GM18517 (cell line): ENCODE data around the gene PTPRG.

ENCODE experiments used
- ATAC-seq: cut with Tn5 transposase; IDR thresholded peaks from one replicate; pipeline ENCODE4 v1.9.1; 2021; ENCODE audit warnings: mild to moderate bottlenecking, moderate library complexity; ENCODE audit not compliant: unreplicated experiment

The PTPRG gene

GRCh38 chr3:61616586-61616985 is 55.2 kb downstream of the PTPRG start:
- no peak for ATAC-seq

- no peak for ATAC-seq
Observed at GRCh38 chr3:61617041-61617440, 55.7 kb downstream of the PTPRG start.

- ATAC-seq = no peak
Observed at GRCh38 chr3:61617651-61618050, 56.3 kb downstream of the PTPRG start.

- ATAC-seq = no peak
Observed at GRCh38 chr3:61618231-61618630, 56.9 kb downstream of the PTPRG start.

- ATAC-seq = no peak
Observed at GRCh38 chr3:61618871-61619270, 57.5 kb downstream of the PTPRG start.

GRCh38 chr3:61620073-61620472 is 58.7 kb downstream of the PTPRG start:
- no peak for ATAC-seq

- no peak for ATAC-seq
Observed at GRCh38 chr3:61624300-61624699, 62.9 kb downstream of the PTPRG start.

GRCh38 chr3:61625429-61625828 is 64.1 kb downstream of the PTPRG start:
- no peak for ATAC-seq

GRCh38 chr3:61626484-61626883 is 65.1 kb downstream of the PTPRG start:
- no peak for ATAC-seq

GRCh38 chr3:61627768-61628185 is 66.4 kb downstream of the PTPRG start:
- no peak for ATAC-seq

- ATAC-seq = no peak
Observed at GRCh38 chr3:61628636-61629035, 67.3 kb downstream of the PTPRG start.

- ATAC-seq = no peak
Observed at GRCh38 chr3:61629442-61629841, 68.1 kb downstream of the PTPRG start.

- no peak for ATAC-seq
Observed at GRCh38 chr3:61631108-61631769, 69.9 kb downstream of the PTPRG start.

- ATAC-seq = no peak
Observed at GRCh38 chr3:61632568-61633175, 71.3 kb downstream of the PTPRG start.

GRCh38 chr3:61634678-61635077 is 73.3 kb downstream of the PTPRG start:
- ATAC-seq = no peak

- ATAC-seq = no peak
Observed at GRCh38 chr3:61637088-61638051, 76.0 kb downstream of the PTPRG start.

- ATAC-seq = no peak
Observed at GRCh38 chr3:61638741-61639140, 77.4 kb downstream of the PTPRG start.

GRCh38 chr3:61639991-61640390 is 78.6 kb downstream of the PTPRG start:
- ATAC-seq = no peak

- ATAC-seq = no peak
Observed at GRCh38 chr3:61645148-61645547, 83.8 kb downstream of the PTPRG start.

- ATAC-seq = no peak
Observed at GRCh38 chr3:61646360-61646759, 85.0 kb downstream of the PTPRG start.

- ATAC-seq = no peak
Observed at GRCh38 chr3:61646851-61647525, 85.6 kb downstream of the PTPRG start.
